KBM-7 (cell line): ENCODE data around the gene TMEM151B.

ENCODE experiments used
- DNase-seq: peaks from one replicate; pipeline ENCODE4 v3.0.0-alpha.2; 2015
- in situ Hi-C: fragments of 300-500 bp; cut with MboI; formaldehyde crosslinking; loops from 2 replicates; pipeline ENCODE4 v1.14.3; 2020; ENCODE audit warnings: low sequenced_read_pairs, low pct_unique_long_range_greater_than_20kb, mixed read lengths

The TMEM151B gene

DNA sequence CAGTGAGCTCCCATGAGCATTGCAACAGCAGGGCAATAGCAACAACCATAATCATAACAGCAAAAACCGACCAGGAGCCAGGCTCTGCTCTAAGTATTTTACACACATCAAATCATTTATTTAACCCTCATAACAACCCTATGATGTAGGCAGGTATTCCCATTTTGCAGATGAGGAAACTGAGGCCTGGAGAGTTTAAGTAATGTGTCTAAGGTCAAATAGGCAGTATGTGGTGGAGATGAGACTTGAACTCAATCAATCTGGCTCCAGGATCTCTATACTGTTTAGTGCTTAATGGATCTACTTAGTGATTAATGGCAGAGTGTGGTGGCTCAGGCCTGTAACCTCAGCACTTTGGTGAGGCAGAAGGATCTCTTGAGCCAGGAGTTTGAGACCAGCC lies 3.4 kb downstream of the TMEM151B start:
- in situ Hi-C loops, result no loop called here
- no peak for DNase-seq

DNA sequence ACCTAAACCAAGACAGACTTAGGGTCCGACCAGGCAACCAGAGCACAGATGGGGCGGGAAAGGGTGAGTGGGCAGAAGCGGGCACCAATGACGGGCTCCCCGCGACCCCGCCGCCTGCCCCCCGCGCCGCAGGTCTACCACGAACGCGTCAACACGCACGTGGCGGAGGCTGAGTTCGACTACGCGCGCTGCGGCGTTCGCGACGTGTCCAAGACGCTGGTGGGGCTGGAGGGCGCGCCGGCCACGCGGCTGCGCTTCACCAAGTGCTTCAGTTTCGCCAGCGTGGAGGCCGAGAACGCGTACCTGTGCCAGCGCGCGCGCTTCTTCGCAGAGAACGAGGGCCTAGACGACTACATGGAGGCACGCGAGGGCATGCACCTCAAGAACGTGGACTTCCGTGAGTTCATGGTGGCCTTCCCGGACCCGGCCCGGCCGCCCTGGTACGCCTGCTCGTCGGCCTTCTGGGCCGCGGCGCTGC lies 5.1 kb downstream of the TMEM151B start:
- no peak for DNase-seq
- in situ Hi-C loops, result no loop called here

DNA sequence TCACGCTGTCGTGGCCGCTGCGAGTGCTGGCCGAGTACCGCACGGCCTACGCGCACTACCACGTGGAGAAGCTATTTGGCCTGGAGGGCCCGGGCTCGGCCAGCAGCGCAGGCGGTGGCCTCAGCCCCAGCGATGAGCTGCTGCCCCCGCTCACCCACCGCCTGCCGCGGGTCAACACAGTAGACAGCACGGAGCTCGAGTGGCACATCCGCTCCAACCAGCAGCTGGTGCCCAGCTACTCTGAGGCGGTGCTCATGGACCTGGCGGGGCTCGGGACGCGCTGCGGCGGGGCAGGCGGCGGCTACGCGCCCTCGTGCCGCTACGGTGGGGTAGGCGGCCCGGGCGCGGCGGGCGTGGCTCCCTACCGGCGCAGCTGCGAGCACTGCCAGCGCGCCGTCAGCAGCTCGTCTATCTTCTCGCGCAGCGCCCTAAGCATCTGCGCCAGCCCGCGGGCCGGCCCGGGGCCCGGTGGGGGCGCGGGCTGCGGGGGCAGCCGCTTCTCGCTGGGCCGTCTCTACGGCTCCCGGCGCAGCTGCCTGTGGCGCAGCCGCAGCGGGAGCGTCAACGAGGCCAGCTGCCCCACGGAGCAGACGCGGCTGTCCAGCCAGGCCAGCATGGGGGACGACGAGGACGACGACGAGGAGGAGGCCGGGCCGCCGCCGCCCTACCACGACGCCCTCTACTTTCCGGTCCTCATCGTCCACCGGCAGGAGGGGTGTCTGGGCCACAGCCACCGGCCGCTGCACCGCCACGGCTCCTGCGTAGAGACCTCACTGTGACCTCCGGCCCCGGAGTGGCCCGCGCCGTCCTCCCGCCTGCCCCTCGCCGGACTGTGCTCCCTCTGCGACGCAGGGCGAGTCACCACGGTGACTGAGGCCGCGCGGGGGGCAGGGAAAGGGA lies 5.7 kb downstream of the TMEM151B start:
- no peak for DNase-seq
- in situ Hi-C loops, result no loop called here

DNA sequence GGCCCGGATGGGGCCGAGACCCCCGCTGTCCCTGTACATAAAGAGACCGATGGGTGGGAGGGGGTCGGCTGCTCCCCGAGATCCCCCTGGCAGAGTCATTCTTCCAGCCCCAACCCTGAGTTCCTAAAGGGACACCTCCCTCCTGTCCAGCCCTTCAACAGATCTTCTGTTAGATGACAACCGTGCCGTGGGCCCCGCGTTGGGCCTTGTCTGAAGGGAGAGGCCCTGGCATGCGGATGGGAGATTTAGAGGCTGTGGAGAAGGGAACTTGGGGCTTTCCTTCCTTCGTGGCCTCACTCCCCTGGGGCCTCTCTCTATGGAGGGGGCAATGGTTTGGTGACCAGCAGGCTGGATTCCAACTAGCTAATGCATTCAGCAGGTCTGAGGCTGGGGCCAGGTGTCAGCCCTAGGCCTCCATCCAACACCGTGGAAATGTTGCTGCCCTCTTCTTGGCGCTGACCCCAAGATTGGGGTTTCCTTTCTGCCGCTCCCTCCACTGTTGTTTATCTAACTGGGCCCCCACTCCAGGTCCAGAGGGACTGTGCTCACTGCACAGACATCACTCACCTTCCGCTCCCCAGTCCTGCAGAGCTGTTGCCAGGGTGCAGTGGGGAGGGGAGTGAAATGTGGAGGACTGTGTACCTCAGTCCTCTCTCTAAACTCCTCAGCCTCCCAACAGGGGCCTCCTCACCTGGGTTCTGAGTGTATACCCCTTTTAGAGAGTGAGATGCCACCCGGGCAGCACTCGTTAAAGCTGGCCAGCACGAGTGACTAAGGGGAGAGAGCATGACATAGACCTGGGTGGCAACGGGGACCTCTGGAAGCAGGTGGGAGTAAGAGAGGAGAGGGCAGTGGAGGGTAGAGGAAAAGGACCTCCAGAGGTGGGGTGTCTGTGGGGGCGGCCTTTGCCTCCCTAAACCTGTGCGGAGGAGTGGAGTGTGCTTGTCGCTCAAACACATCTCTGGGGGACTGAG lies 6.7 kb downstream of the TMEM151B start:
- in situ Hi-C loops, result no loop called here
- no peak for DNase-seq

DNA sequence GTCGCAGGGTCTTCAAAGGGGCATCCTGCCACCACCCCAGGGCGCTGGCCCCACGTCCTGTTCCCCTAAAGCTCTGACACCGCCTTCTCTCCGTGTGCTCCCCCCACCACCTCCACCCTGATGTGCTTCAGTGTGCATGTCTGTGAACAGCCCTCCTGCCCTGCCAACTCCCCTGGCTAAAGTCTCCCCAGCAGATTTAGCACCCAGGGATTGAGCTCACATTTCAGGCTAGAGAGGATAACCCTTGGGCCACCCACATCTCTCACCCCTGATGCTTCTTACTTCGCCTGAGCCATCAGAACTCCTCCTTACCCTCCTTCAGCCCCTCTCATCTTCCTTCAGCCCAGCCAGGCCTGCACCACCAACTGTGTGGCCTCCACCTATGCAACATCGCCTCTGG lies 7.5 kb downstream of the TMEM151B start:
- DNase-seq, result no peak
- in situ Hi-C loops, result no loop called here

DNA sequence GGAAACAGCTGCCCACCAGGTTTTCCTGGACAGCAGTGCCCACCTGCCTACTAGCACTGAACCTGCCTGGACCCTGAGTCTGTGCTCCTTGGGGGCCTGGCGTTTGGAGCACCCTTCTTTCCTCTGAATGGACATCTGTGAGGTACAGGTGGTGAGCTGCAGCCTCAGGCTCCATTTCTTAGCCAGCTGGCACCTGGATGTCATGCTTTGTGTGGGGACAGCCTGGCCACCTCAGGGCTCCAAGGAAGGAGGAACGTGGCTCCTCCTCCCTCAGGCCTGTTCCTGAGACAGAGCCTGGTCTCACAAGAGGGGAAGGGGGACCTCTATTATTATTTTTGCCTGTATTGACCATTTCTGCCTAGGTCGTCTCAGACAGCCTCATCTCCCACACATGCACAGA lies 8.1 kb downstream of the TMEM151B start:
- no peak for DNase-seq
- in situ Hi-C loops, result no loop called here

DNA sequence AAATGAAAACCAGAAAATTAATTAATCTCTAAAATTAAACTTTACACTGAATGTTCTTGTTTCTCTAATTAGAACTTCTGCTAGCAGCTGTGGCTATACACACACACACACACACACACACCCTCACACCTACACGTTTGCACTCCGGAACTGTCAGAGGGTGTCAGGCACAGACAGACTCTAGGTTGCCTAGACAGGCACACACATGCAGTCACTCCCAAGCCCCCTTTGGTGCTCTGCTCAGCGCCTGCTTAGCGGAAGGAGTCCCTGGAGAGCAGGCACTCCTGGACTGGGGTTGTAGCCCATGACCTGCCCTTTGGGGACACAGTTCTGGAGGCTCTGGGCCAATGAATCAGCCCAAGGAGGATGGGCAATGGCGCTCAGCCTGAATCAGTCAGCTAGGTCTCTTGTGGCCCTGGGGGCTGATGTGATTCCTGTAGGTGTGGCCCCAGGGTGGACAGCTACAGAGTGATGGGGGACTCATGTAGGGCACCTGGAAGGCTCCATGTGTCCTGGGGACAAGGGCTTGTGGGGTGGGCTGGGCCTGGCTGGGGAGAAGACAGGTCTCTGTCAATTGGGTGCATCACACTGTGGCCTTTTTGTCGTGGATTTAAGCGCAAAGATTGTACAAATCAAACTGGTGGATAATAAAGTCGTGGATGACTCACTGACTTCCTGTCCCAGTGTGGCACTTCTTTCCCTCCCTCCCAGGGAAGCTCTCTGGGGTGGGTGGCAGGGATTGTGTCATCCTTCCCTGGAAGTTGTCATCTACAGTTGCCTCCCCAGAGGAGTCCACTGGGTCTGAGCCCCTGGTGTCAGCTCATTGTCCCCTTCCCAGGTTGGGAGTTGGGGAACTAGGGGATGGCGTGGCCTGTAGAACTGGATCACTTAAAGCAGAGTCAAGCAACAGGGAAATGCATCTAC lies 8.8 kb downstream of the TMEM151B start:
- no peak for DNase-seq
- in situ Hi-C loops, result no loop called here

DNA sequence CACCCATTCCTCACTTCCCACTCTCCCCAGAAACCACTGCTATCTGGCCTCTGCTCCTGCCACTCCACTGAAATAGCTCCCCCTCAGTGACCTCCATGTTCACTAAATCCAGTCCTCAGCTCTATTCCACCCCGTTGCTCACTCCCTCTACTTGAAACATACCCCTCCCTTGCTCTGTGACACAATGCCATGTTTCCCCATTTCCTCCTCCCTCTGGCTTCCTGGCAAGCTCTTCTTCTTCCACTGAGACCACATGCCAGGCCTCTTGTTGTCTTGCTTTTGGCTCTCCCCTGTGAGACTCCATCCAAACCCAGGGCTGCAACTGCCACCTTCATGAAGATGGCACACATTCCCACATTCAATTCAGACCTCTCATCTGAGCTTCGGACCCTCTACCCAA lies 13.9 kb downstream of the TMEM151B start:
- no peak for DNase-seq
- in situ Hi-C loops, result no loop called here

DNA sequence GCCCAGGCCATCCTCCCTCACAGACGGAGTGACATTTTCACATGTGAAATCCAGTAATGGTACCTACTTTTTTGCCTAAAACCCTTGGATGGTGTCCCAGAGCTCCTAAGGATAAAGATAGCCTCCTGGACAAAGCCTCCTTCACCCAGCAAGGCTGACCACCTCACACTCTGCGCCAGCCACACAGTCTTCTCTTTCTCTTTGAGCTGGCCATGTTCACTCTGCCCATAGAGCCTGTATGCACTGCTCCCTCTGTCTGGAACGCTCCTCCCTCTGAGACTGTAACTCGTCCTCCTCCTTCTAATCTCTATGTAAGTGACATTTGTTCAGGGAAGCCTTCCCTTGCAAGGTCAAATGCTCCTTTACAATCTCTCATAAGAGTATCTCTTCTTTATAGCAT lies 14.6 kb downstream of the TMEM151B start:
- DNase-seq, result no peak
- in situ Hi-C loops, result no loop called here

DNA sequence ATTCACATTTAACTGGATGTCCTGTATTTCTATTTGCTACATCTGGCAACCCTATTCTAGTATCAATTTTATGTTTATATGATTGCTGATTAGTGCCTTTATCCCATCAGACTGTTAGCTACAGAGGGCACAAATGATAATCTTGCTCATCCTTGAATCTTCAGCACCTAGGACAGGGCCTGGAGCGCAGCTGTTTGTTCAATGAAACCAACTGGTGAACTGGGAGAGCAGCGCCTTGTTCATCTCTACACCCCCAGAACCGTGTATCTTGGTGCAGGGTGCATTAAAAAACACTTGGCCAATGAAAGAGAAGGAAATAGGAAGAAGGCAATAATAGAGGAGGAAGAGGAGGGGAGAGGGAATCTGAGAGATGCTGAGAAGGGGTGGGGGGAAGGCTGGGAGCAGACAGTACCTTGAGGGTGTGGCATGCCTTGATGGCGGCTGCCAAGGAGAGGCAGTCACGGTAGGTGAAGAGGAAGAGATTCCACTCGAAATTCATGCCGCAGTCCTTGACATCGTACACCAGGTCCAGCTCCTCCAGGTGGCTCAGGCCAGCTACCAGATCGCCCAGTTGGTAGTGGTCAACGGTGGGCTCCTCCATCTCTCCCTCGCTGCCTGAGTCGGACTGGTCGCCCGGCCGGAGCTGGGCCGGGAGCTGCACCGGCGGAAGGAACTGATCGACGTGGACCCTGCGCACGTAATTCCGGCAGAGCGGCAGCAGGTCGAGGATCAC lies 15.5 kb downstream of the TMEM151B start:
- in situ Hi-C loops, result no loop called here
- DNase-seq, result no peak

DNA sequence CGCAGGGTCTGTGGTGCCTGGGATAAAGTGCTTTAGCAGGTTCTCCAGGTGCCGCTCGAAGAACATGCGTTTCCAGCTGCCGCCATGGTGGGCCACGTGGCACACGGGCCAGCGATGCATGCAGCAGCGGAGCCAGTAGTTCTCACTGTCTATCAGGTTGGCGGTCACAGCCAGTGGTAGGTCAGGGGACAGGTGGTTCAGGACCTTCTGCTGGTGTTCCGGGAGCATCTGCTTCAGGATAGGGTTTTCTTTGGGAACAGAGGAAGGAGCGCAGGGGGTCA lies 16.0 kb downstream of the TMEM151B start:
- in situ Hi-C loops, result no loop called here

DNA sequence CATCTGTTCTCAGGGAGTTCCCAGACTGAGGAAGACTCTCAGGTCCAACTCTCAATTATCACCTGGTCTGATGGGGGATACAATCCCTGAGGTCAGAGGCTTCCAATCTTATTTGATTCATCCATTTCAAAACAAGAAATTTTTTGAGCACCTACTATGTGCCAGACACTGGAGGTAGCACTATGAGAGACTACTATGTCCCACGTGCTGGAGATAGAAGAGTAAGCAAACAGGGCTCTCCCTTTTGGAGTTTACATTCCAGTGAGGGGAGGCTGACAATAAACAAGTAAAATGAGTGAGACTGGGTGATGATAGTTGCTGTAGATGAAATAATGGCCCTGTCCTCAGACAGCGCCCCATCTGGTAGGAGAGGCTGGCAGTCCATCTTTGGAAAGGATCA lies 16.5 kb downstream of the TMEM151B start:
- DNase-seq, result no peak
- in situ Hi-C loops, result no loop called here

More for the DNA sequence above, 16.0 kb downstream of the TMEM151B start:
- no peak for DNase-seq

DNA sequence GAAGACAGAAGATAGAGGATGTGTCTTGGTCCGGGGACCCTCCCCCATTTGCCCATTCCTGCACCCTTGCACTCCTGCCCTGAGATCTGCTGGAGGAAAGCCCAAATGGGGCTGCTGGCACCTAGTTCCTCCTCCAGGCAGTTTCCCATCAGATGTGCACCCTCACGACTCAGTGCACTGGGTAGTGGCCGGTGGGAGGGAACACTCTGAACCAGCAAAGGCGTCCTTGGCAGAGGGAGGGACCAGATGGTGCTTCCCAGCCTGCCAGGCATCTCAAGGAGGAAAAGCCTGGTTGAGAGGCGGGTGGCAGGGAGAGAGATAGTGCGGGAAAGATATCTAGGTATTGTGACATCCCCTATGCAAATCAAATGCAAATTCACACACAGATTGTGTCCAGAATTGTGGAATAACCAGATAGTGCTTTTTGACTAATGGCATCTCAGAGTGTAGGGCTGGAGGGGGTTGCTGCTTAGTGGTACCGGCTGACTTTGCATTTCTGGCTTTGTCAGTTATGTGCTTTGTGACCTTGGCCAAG lies 19.5 kb downstream of the TMEM151B start:
- in situ Hi-C loops, result no loop called here
- DNase-seq, result no peak

DNA sequence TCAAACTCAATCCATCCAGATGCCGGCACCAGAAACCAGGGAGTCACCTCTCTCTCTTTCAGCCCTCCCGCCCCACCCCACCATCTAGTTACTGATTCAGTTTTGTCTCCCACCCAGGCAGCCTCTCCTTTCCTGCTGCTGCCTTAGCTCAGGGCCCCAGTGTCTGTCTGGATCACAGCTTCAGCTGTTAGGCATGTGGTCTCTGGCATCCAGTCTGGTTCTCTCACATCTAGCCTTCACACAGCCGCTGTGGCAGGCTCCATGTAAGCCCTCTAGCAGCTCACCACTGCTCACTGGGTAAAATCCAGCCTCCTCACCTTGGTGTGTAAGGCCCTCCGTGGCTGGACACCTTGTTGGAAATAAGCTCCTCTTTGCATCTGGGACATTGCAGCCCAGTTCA lies 21.6 kb downstream of the TMEM151B start:
- in situ Hi-C loops, result no loop called here
- no peak for DNase-seq

DNA sequence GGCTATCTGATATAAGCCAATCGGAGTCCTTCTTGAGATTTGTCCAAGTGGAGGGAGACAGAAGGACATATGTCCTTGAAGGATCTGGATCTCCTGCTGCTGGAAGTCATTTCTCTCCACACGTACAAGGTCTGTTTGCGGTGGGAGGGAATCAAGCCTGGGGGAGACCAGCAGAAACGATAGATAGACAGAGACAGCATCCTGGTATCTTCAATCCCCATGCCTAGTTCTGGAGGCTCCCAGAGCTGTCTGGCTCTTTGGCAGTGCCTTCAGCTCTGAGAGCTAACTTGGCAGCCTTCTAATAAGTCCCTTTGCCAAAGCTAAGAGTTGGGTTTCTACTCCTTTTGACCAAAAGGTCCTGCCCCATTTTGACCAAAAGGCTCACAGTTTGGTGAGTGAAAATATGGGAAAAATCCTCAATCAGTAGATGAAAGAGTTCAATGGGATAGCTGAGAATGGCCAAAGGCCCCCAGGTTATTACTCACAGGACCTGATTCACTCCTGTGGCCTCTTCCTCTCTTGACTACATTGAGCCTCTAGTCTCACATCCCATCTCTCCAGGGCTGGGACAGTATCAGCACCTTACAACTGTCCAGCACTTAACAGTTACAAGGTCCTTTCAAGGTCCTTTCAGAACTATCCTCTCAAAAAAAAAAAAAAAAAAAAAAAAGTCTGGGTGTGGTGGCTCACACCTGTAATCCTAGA lies 22.6 kb downstream of the TMEM151B start:
- in situ Hi-C loops, result no loop called here

DNA sequence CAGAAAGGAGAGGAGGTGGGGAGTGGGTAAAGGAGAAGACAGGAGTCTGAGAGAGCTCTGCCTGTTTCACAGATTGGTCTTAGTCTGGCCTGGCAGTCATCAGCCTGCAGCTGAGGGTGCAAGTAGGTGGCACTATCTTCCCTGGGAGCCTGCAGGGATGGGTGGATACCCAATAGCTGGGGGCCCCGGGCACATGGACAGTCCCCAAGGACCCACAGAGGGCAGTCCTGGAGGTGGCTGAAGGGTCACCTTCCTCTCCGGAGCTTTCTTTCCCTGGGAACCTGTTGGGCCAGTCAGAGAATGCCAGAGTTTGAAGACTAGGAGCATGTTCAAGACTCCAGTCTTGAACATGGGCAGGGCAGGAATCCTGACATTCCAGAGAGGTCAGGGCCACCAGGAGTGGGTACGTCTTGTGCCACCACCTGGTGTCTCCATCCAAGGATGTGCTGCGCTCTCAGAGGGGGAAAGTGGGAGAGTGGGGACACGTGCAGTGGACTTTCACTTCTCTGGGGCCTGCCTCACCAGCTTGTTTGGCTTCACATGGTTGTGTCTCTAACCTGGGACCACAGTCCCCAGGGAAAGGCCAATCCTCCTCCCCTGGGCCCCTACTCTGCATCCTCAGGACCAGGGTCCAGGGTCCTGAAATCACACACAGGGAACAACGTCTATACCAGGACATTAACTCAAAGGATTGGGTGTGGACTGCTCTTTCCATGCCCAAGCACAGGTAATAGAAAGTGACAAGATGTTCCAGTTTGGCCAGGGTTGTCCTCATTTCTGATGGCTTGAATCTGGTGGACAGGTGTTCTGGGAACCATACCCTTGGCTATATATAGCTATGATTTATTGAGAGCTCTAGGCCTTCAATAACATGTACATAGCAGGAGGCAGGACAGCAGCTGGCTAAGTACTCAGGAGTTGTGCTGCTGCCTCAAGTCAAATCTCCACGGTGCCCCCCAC lies 24.9 kb downstream of the TMEM151B start:
- no peak for DNase-seq
- in situ Hi-C loops, result no loop called here

More for the DNA sequence above, 22.6 kb downstream of the TMEM151B start:
- no peak for DNase-seq
